Measurements from ENCODE around the gene AKR1B1. TPM values are rescaled to one million over a fixed set of nuclear protein-coding genes. Genes with fewer than 3 reads are reported as not detected.

AKR1B1 gene
- total RNA-seq: 10 to 100 TPM; 13.2 to 47.1 (median 19.2) TPM
- polyA plus RNA-seq: 10 to 100 TPM; 17.5 to 34.8 TPM

DNA sequence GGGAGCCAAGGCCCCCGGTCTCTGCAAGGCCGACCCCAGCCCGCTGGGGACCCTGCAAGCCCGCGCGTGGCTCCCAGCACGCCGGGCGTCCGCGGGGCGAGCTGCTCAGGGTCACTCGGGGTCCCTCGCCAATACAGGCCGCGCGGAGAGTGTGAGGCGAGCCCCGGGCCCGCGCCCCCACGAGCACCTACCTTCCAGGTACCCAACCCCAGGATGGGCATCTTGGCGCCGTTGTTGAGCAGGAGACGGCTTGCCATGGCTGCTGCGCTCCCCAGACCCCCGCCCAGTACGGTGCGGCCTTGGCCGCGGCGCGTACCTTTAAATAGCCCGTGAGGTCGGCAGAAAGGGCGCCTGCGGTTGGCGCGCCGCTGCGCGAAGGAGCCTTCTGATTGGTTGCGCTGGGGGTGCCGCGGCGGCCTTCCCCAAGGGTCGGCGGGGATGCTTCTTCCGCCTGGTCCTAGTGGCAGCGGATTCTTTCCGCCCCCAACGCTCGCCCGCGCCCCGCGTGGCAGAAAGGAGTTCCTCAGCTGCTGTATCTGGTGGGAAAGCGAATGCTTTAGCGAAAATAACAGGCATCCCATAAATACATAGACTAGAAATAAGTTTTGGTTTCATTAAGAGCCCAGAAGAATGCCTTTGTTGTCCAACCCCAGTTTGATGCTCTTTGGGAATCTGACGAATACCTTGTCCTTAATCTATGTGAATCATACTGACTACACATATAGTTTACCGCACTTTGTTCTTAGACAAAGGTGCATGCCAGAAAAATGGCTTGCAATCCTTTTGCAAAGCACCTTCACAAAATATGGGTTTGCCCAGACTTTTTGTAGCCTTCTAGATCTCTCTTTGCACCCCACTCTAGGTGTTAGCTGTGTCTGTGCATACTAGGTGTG, at the start of gene AKR1B1:
Gene AKR1B1, minus strand, starts transcription at position 295 of the 893 bp plus-strand sequence. Its CDS starts 38 bp downstream, at position 257.
- intact Hi-C loops (cut with DNase I): no loop called here
- Histone ChIP-seq H3K9me3 (no peaks in the 10 kb centered on the region), H3K4me3 (peak within 1 kb of the TSS; percentile 62 to 92 (median 68)), H3K36me3 (no peaks in the 10 kb centered on the region), H3K27me3 (no peaks in the 10 kb centered on the region), H3K4me1 (peaks cover 0 to 11% (median 0%) of the 10 kb centered on the region in 3 donors), H3K27ac (peak within 1 kb of the TSS; percentile 47 to 76 (median 60))
- peak; percentile 92 to 97 (median 97) for ATAC-seq
- peak; percentile 84 to 92 (median 87) for DNase-seq
- TF ChIP-seq, protein P1, sequence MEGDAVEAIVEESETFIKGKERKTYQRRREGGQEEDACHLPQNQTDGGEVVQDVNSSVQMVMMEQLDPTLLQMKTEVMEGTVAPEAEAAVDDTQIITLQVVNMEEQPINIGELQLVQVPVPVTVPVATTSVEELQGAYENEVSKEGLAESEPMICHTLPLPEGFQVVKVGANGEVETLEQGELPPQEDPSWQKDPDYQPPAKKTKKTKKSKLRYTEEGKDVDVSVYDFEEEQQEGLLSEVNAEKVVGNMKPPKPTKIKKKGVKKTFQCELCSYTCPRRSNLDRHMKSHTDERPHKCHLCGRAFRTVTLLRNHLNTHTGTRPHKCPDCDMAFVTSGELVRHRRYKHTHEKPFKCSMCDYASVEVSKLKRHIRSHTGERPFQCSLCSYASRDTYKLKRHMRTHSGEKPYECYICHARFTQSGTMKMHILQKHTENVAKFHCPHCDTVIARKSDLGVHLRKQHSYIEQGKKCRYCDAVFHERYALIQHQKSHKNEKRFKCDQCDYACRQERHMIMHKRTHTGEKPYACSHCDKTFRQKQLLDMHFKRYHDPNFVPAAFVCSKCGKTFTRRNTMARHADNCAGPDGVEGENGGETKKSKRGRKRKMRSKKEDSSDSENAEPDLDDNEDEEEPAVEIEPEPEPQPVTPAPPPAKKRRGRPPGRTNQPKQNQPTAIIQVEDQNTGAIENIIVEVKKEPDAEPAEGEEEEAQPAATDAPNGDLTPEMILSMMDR (IDR thresholded peaks at IDR 0.05): peak in 2 of 4 donors; percentile 12 to 49
- WGBS, 2 donors: 2% methylated on average over 53 to 61 of the region's 61 CpGs
- no peak for FAIRE-seq

DNA sequence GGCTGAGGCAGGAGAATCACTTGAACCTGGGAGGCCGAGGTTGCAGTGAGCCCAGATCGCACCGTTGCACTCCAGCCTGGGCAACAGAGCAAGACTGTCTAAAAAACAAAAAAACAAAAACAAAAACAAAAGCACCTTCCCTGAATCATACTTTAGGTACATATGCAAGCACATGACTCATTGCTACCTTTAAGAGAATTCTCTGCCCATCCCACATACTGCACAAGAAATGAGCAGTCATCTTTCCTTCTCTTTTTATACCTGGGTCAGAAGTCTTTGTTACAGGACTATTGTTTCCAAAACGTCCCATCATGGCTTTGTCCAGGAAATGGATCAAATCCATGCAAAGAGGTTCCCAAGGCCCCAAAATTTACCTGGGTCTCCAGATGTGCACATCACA, 47.0 kb upstream of the AKR1B1 start:
- H3K27ac ChIP-seq: no peak overlapping the region
- TF ChIP-seq, protein P1 (IDR thresholded peaks at IDR 0.05): no peak
- ATAC-seq (no peak), FAIRE-seq (no peak), DNase-seq (no peak)
- H3K27me3 ChIP-seq: no peaks in the 10 kb centered on the region
- H3K36me3 ChIP-seq: no peaks in the 10 kb centered on the region
- H3K4me3 ChIP-seq: no peak overlapping the region
- no peaks in the 10 kb centered on the region for H3K9me3 ChIP-seq
- H3K4me1 ChIP-seq: no peaks in the 10 kb centered on the region
- intact Hi-C loops (cut with DNase I): no loop called here
- WGBS, 2 donors: 77% methylated on average over 4 of the region's 4 CpGs

DNA sequence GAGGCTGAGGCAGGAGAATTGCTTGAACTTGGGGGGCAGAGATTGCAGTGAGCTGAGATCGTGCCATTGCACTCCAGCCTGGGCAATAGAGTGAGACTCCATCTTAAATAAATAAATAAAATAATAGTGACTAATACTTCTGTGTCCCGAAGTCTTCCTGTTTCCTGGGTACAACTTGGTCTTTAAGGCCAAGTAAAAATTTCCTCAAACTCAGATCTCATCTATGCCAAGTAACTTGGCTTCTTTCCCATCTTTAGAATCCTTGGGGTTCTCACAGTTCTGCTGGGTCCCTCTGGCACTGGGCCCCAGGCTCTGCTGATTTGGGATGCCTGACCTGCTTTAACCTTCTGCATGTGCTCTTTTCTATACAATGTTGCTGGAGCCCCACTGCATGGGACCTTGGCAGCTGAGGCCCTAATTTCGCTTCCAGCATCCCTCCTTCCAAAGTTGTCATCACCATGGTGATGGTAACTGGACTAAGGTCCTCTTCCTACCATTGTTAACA, 45.8 kb upstream of the AKR1B1 start:
- TF ChIP-seq, protein P1 (IDR thresholded peaks at IDR 0.05): no peak
- FAIRE-seq (no peak), DNase-seq (no peak), ATAC-seq (no peak)
- H3K4me1 ChIP-seq: no peaks in the 10 kb centered on the region
- H3K4me3 ChIP-seq: no peak overlapping the region
- no peaks in the 10 kb centered on the region for H3K9me3 ChIP-seq
- no peak overlapping the region for H3K27ac ChIP-seq
- WGBS, 2 donors: 85 to 89% methylated on average over 3 of the region's 3 CpGs
- no peaks in the 10 kb centered on the region for H3K27me3 ChIP-seq
- intact Hi-C loops (cut with DNase I): no loop called here
- no peaks in the 10 kb centered on the region for H3K36me3 ChIP-seq

DNA sequence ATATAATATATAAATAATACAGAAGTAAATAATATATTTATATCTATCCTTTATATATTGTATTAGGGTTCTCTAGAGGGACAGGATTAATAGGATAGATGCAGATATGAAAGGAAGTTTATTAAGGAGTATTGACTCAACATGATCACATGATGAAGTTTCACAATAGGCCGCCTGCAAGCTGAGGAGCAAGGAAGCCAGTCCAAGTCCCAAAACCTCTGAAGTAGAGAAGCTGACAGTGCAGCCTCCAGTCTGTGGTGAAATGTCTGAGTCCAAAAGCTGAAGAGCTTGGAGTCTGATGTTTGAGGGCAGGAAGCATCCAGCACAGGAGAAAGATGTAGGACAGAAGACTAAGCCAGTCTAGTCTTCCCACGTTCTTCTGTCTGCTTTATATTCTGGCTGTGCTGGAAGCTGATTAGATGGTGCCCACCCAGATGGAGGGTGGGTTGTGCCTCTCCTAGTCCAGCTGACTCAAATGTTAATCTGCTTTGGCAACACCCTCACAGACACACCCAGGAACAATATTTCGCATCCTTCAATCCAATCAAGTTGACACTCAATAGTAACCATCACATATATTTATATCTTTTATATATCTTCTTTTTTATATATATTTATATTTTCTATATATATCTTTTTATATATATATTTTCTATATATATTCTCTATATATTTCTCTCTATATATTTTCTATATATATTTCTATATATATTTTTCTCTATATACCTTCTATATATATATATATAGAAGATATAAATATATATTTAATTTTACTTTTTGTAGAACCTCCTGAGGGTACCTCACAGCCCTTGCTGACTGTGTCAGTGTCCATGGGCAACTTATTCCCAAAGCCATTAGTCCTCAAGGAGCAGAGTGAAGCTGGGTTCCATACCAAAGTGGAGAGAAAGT, 43.8 kb upstream of the AKR1B1 start:
- DNase-seq (peak in 2 of 6 donors; percentile 13 to 53), ATAC-seq (peak in 2 of 4 donors; percentile 59 to 60), FAIRE-seq (peak; percentile 9)
- Histone ChIP-seq H3K27me3 (peaks cover 0 to 3% (median 0%) of the 10 kb centered on the region in 4 donors), H3K36me3 (no peaks in the 10 kb centered on the region), H3K27ac (no peak overlapping the region), H3K9me3 (no peaks in the 10 kb centered on the region), H3K4me3 (no peak overlapping the region), H3K4me1 (no peaks in the 10 kb centered on the region)
- intact Hi-C loops (cut with DNase I): no loop called here
- 63 to 66% methylated on average over 3 of the region's 3 CpGs for WGBS, 2 donors
- TF ChIP-seq, protein P1 (IDR thresholded peaks at IDR 0.05): no peak

Data from pancreas (tissue), 10 donors.